ENCODE measurements around the gene COX7A1. TPM values are rescaled to one million over a fixed set of nuclear protein-coding genes. Genes with fewer than 3 reads are reported as not detected.

The COX7A1 gene
- polyA plus RNA-seq, 1 donor: 25.6 TPM

DNA sequence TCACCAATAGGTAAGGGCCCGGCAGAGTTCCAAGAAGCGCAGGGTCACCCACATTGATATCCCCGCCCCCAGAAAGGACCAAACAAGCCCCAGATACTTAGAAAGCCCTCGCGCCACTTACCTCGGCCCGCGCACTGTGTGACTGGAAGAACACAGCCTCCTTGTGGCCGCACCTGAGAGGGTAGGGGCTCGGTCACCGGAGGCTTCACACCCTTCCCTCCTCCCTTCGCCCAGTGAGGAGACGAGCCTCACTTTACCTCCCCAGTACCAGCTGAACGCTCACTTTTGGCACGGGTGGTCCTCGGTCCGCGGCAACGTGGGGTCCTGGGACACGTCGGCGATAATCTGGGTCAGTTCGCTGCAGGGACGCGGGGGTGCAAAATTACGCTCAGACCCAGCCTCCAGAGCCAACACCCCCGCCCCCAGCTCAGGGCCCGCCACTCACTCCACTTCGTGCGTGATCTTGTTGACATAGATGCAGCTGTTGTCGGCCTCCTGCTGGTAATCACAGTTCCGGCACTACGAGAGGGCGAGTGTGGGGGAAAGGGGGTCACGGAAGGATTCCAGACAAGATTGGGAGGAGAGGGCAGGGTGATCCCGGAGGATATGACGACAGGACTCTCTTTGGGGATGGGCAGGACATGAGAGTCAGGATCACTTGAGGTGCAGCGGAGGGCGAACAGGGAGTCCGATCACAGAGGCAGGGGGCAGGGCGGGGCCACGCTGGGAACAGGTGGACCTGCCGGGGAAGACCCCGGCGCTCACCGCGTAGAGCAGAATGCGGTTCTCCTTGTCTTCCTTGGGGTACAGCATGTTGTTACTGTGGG lies 38.1 kb downstream of the COX7A1 start:
- no peak for DNase-seq

DNA sequence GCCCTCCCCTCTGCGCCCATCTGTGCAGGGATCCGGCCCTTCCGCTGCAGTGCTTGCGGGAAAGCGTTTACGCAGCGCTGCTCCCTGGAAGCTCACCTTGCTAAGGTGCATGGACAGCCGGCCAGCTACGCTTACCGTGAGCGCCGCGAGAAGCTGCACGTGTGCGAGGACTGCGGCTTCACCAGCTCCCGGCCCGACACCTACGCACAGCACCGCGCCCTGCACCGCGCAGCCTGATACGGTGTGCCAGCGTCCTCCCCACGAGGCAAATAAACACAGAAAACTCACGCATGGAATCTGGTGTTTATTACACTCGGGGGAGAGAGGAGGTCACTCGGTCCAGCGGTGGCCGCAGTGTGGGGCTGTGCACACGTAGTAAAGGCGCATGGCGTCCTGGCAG lies 38.8 kb downstream of the COX7A1 start:
- DNase-seq: no peak

DNA sequence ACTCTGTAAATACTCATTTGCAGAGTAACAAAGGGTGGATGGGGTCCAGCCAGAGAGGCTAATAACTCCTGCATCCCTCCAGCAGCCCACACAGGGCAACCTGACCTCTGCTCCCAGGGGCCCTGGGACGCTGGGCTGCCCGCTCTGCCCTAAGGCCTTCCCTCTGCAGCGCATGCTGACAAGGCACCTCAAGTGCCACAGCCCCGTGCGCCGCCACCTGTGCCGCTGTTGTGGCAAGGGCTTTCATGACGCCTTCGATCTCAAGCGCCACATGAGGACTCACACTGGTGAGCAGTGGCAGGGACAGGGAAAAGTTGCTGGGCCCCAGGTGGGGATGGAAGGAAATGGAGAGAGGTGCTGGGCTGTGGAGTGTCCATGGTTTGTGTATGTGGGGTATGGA lies 39.6 kb downstream of the COX7A1 start:
- no peak for DNase-seq

DNA sequence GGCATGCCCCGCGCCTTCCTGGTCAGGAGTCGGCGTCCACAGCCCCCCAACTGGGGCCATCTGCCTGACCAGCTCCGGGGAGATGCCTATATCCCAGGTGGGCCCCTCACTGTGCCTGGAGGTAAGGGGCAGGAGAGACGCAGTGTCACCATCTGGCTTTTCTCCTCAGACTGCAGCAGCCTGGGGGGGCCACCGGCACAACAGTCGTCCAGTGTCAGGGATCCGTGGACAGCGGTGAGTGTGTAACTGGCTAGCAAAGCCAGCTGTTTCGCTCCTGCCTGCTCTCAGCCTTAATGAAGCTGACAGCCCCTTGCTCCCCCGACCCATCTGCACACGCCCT lies 41.1 kb downstream of the COX7A1 start:
- DNase-seq: no peak

DNA sequence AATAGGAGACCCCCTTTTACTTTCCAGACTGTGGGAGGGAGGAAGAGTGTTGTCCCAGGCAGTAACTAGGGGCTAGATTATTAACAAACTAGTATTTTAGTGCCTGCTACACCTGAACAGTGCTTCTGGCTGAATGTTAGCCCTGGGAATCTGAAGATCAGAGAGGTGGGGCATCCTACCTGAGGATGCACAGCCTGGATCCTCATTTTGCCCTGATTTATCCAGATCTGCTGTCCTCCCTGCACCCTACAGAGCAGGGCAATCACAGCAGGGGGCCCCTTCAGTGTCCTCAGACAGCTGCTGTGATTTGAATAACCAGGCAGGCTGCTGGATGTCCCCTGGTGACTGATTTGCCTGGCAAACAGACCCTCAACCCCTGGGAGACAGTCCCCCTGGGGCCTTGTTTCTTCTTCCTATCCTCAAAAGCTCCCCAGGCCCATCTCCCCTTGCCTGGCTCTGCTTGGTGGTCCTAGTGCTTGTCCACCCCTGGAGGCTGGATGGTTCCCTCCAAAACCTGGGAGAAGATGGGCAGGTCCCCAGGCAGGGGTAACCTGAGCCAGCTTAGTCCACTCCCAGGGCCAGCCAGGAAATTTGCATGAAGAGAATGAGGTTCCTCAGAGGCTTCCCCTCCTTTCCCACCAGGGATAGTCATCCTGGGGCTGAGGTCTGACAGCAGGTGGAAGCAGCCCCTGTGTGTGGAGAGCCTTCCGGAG lies 41.6 kb downstream of the COX7A1 start, which contains the start of gene OVOL3:
Gene OVOL3 (plus strand): TSS at position 657 of the 713 bp plus-strand sequence. CDS start 60 bp downstream, outside the sequence.
- DNase-seq: no peak

DNA sequence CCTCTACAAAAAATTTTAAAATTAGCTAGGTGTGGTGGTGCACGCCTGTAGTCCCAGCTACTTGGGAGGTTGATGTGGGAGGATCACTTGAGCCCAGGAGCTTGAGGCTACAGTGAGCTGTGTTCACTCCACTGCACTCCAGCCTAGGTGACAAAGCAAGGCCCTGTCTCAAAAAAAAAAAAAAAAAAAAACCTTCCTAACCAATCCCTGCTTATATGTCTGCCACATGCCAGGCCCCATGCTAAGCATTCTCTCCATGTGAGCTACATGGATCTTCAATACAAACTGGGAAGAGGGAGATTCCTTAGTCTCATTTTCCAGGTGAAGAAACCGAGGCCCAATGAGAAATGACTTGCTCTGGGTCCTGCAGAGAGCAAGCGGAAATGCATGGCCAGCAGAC lies 43.6 kb downstream of the COX7A1 start:
- no peak for DNase-seq

DNA sequence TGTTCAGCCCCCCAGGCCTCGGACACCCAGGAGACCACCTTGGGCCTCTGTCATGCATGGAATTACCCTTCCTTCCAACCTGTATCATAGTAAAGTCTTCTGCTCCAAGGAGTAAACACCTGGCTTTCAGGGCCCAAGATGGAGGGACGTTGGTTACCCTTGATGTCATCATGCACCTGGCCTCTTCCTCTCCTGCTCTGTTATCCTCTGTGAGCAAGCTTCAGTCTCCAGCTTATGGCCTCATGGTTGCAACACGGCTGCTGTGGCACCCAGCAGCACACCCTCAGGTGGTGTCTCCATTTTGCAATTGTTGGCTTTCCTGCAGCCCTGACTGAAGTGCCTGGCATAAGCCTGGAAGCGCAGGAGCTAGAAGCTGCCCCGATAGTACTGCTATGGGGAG lies 45.3 kb downstream of the COX7A1 start:
- DNase-seq: no peak

DNA sequence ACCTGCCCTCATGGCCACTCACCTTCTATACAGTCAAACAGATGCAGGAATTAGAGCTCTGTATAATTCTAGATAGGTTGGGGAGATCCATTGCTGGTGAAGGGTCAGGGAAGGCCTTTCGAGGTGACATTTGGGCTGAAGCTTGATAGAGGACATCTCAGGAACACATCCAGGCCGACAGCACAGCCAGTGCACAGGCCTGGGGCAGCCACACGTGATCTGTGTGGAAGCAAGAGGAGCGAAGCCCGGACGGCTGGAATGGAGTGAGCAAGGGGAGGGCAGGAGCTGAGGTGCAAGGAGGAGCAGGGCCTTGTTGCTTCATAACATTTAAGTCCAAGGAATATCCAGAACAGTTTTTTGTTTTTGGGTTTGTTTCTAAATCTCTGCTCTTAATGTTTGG lies 45.8 kb downstream of the COX7A1 start:
- DNase-seq: no peak

DNA sequence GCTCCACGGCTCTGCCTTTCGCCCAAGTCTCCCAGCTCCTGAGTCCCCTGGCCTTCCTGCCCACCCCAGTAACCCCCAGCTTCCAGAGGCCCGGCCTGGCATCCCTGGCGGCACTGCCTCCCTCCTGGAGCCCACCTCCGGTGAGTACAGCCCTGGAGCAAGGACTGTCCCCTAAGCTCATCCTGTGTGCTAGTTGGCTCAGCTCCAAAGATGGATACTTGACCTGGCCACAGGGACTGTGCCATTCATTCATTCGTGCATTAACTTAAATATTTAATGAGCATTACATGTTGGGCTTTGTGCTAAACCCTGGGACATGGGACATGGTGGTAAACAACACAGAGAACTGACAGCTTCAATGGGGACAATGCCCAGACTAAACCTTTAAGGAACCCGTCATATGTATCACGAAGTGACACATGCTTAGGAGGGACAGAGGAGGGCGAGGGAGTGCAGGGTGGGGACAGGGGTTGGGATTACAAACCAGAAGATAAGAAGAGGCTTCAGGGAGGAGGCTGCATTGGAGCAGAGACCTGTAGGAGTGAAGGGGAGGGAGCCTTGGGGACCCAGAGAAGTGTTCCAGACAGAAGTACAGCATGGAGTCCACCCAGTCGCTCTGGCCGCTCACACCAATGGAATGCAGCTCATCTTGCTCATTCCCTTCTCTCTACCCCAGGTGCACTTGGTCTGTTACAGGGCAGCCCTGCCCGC lies 48.2 kb downstream of the COX7A1 start:
- DNase-seq: no peak

DNA sequence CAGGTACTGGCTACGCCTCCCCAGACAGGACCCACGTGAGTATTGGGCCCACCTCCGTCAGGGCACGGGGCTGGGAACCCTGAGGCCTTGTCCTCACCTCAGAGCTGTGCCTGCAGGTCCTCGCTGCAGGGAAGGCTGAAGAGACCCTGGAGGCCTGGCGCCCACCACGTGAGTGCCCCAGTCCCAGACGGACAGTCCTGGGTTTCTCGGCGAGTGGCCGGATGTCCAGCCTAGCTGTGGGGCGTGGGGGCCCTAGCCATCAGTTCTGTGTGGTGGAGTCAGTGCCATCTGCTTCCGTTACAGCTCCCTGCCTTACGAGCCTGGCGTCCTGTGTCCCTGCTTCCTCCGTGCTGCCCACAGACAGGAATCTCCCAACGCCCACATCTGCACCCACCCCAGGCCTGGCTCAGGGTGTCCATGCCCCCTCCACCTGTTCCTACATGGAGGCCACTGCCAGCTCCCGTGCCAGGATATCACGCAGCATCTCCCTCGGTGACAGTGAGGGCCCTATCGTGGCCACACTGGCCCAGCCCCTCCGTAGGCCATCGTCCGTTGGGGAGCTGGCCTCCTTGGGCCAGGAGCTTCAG lies 49.1 kb downstream of the COX7A1 start:
- DNase-seq: no peak

DNA sequence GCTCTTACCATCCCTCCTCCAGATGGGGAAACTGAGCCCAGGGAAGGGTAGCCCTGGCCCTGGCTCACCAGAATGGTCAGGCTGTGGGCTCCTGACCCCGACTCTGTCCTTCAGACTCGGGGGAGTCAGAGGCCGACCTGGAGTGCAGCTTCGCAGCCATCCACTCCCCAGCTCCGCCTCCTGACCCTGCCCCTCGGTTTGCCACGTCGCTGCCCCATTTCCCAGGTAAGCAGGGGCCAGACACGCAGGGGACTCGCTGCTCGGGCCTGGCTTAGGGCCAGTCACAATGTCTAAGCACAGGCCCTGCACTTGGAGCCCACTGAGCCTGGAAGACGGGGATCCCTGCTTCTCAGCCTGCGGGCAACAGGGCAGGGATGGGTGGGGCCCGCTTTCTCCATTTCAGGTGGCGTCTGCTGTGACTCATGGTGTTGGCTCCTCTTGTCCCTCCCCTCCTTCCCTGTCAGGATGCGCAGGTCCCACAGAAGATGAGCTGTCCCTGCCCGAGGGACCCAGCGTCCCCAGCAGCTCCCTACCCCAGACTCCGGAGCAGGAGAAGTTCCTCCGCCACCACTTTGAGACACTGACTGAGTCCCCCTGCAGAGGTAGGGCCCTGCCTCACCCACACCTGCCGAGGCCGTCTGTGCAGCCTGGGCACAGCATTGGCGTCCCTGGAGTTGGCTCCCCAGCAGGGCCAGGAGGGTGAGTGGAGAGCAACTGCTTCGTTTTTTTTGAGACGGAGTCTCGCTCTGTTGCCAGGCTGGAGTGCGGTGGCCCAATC lies 50.5 kb downstream of the COX7A1 start:
- DNase-seq: no peak

Other genes with a start within 250 kb of the COX7A1 start
- gene HCST, start 249.9 kb downstream of the COX7A1 start, polyA plus RNA-seq (ENCODE audit: insufficient read length): 1.1 TPM
- gene TYROBP, start 244.2 kb downstream of the COX7A1 start, polyA plus RNA-seq (ENCODE audit: insufficient read length): 7.4 TPM
- 10.2 TPM for gene LRFN3, start 216.1 kb downstream of the COX7A1 start, polyA plus RNA-seq (ENCODE audit: insufficient read length)
- 9.4 TPM for gene SDHAF1, start 157.3 kb downstream of the COX7A1 start, polyA plus RNA-seq (ENCODE audit: insufficient read length)
- 14.0 TPM for gene SYNE4, start 143.6 kb downstream of the COX7A1 start, polyA plus RNA-seq (ENCODE audit: insufficient read length)
- 15.3 TPM for gene ALKBH6, start 138.2 kb downstream of the COX7A1 start, polyA plus RNA-seq (ENCODE audit: insufficient read length)
- gene CLIP3, start 119.6 kb downstream of the COX7A1 start, polyA plus RNA-seq (ENCODE audit: insufficient read length): 55.9 TPM
- gene THAP8, start 98.2 kb downstream of the COX7A1 start, polyA plus RNA-seq (ENCODE audit: insufficient read length): 9.2 TPM
- 7.8 TPM for gene WDR62, start 97.5 kb downstream of the COX7A1 start, polyA plus RNA-seq (ENCODE audit: insufficient read length)
- not detected for gene OVOL3, start 41.3 kb downstream of the COX7A1 start, polyA plus RNA-seq (ENCODE audit: insufficient read length)
- 42.6 TPM for gene POLR2I, start 37.6 kb downstream of the COX7A1 start, polyA plus RNA-seq (ENCODE audit: insufficient read length)
- 110 TPM for gene TBCB, start 37.0 kb downstream of the COX7A1 start, polyA plus RNA-seq (ENCODE audit: insufficient read length)
- 520 TPM for gene CAPNS1, start 12.4 kb downstream of the COX7A1 start, polyA plus RNA-seq (ENCODE audit: insufficient read length)
- gene ZNF565, start 62.2 kb upstream of the COX7A1 start, polyA plus RNA-seq (ENCODE audit: insufficient read length): 8.1 TPM
- gene ZNF146, start 62.7 kb upstream of the COX7A1 start, polyA plus RNA-seq (ENCODE audit: insufficient read length): 155 TPM
- 18.2 TPM for gene ZFP14, start 226.8 kb upstream of the COX7A1 start, polyA plus RNA-seq (ENCODE audit: insufficient read length)